ENCODE data around the gene TOPAZ1. TPM values are rescaled to one million over a fixed set of nuclear protein-coding genes. Genes with fewer than 3 reads are reported as not detected.

TOPAZ1 gene
- total RNA-seq, 3 donors from 2014 or later: not detected

- TF ChIP-seq POLR2AphosphoS5 (IDR thresholded peaks at IDR 0.05): no peak
- TF ChIP-seq CTCF (IDR thresholded peaks at IDR 0.05): no peak
- no peak for TF ChIP-seq POLR2A (IDR thresholded peaks at IDR 0.05)
- no peaks in the 10 kb centered on the region for H3K27me3 ChIP-seq
- H3K9me3 ChIP-seq: no peaks in the 10 kb centered on the region
- intact Hi-C loops (cut with DNase I; ENCODE audit: low total_unique reads): no loop called here
- no peak overlapping the region for H3K4me3 ChIP-seq
- DNase-seq (ENCODE audit: low spot score in 2 of 2): no peak
- H3K4me1 ChIP-seq: no peaks in the 10 kb centered on the region
- no peaks in the 10 kb centered on the region for H3K36me3 ChIP-seq
- no peak overlapping the region for H3K27ac ChIP-seq
Observed at GRCh38 chr3:44208568-44208967, 33.1 kb upstream of the TOPAZ1 start.

GRCh38 chr3:44210967-44211366 lies 30.7 kb upstream of the TOPAZ1 start:
- H3K36me3 ChIP-seq: no peaks in the 10 kb centered on the region
- H3K27me3 ChIP-seq: no peaks in the 10 kb centered on the region
- no peaks in the 10 kb centered on the region for H3K4me1 ChIP-seq
- TF ChIP-seq POLR2AphosphoS5 (IDR thresholded peaks at IDR 0.05) (no peak), CTCF (IDR thresholded peaks at IDR 0.05) (no peak), POLR2A (IDR thresholded peaks at IDR 0.05) (no peak)
- intact Hi-C loops (cut with DNase I; ENCODE audit: low total_unique reads): no loop called here
- no peak for DNase-seq (ENCODE audit: low spot score in 2 of 2)
- H3K9me3 ChIP-seq: peaks cover 0 to 10% of the 10 kb centered on the region in 2 donors
- H3K27ac ChIP-seq: no peak overlapping the region
- H3K4me3 ChIP-seq: no peak overlapping the region

GRCh38 chr3:44222337-44222736 lies 19.3 kb upstream of the TOPAZ1 start:
- no peak for DNase-seq (ENCODE audit: low spot score in 2 of 2)
- Histone ChIP-seq H3K9me3 (no peaks in the 10 kb centered on the region), H3K36me3 (no peaks in the 10 kb centered on the region), H3K27me3 (peaks cover 0 to 7% of the 10 kb centered on the region in 2 donors), H3K27ac (no peak overlapping the region), H3K4me3 (no peak overlapping the region), H3K4me1 (no peaks in the 10 kb centered on the region)
- TF ChIP-seq CTCF (IDR thresholded peaks at IDR 0.05): no peak
- no peak for TF ChIP-seq POLR2A (IDR thresholded peaks at IDR 0.05)
- TF ChIP-seq POLR2AphosphoS5 (IDR thresholded peaks at IDR 0.05): no peak
- intact Hi-C loops (cut with DNase I; ENCODE audit: low total_unique reads): no loop called here

DNA sequence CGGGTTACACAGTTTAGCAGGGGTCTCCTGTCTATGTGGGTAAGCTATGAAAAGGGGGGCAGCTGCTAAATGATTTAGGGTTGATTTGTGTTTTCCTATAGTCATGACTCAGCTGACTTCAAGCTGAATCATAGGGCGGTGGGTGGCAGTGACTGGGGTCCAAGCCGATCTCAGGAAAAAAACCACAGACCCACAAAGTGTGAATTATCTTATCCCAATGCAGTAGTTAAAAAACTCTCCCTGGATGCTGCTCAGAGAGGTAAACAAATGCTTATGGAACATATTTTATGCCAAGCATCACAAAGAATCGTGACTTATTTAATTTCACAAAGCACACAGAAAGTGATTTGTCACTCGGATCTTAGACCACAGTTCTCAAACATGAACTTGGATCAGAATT lies 18.4 kb upstream of the TOPAZ1 start:
- Histone ChIP-seq H3K4me3 (no peak overlapping the region), H3K27me3 (peaks cover 0 to 7% of the 10 kb centered on the region in 2 donors), H3K36me3 (no peaks in the 10 kb centered on the region), H3K27ac (no peak overlapping the region), H3K4me1 (no peaks in the 10 kb centered on the region), H3K9me3 (no peaks in the 10 kb centered on the region)
- TF ChIP-seq POLR2AphosphoS5 (IDR thresholded peaks at IDR 0.05) (no peak), POLR2A (IDR thresholded peaks at IDR 0.05) (no peak), CTCF (IDR thresholded peaks at IDR 0.05) (no peak)
- no peak for DNase-seq (ENCODE audit: low spot score in 2 of 2)
- intact Hi-C loops (cut with DNase I; ENCODE audit: low total_unique reads): no loop called here

- intact Hi-C loops (cut with DNase I; ENCODE audit: low total_unique reads): no loop called here
- Histone ChIP-seq H3K27ac (no peak overlapping the region), H3K36me3 (no peaks in the 10 kb centered on the region), H3K4me3 (no peak overlapping the region), H3K4me1 (no peaks in the 10 kb centered on the region), H3K27me3 (peaks cover 0 to 7% of the 10 kb centered on the region in 2 donors), H3K9me3 (no peaks in the 10 kb centered on the region)
- no peak for TF ChIP-seq POLR2AphosphoS5 (IDR thresholded peaks at IDR 0.05)
- no peak for TF ChIP-seq CTCF (IDR thresholded peaks at IDR 0.05)
- no peak for TF ChIP-seq POLR2A (IDR thresholded peaks at IDR 0.05)
- no peak for DNase-seq (ENCODE audit: low spot score in 2 of 2)
Observed at GRCh38 chr3:44224131-44224530, 17.6 kb upstream of the TOPAZ1 start.
